Adrenal gland (tissue), 12 donors: ENCODE measurements around the gene DNAJC1. TPM values are rescaled to one million over a fixed set of nuclear protein-coding genes. Genes with fewer than 3 reads are reported as not detected.

ENCODE experiments used
- DNase-seq, 7 donors: peaks; one replicate each; pipeline ENCODE4 v3.0.0-alpha.2; 2019 to 2020
- H3K27ac ChIP-seq, 5 donors: fragments of 200-600 bp; sonication (generic) in 4 of 5; 1 replicate in 3 of 5; 2 replicates in 2 of 5; pipeline versions ENCODE4 v1.5.1 to v1.8.0; 2016 to 2020; ENCODE audit warnings: mild to moderate bottlenecking in 1 of 5
- H3K27me3 ChIP-seq: fragments of 200-600 bp; 2 replicates; pipeline ENCODE4 v1.8.0; 2021
- H3K36me3 ChIP-seq, 2 donors: fragments of 200-600 bp; replicated peaks in 1 of 2; 1 replicate in 1 of 2; 2 replicates in 1 of 2; pipeline versions ENCODE4 v1.5.1 to v1.8.0; 2018 to 2022
- H3K4me1 ChIP-seq, 2 donors: fragments of 200-600 bp; replicated peaks in 1 of 2; 1 replicate in 1 of 2; 2 replicates in 1 of 2; pipeline versions ENCODE4 v1.5.1 to v1.8.0; 2018 to 2021
- H3K4me3 ChIP-seq, 4 donors: fragments of 200-600 bp; sonication (generic) in 3 of 4; one replicate each; pipeline ENCODE4 v1.5.1; 2016 to 2018
- H3K9me3 ChIP-seq, 3 donors: fragments of 200-600 bp; sonication (generic) in 1 of 3; replicated peaks in 1 of 3; 1 replicate in 2 of 3; 2 replicates in 1 of 3; pipeline versions ENCODE4 v1.5.1 to v1.8.0; 2016 to 2021
- POLR2A ChIP-seq, 2 donors: fragments of 450-650 bp; IDR thresholded peaks; one replicate each; pipeline ENCODE4 v1.6.1; 2017; ENCODE audit warnings: antibody characterized with exemption in 2 of 2, mild to moderate bottlenecking in 2 of 2, moderate library complexity in 1 of 2
- WGBS, 4 donors: extraction: QIAGEN DNeasy Blood & Tissue Kit in 2 of 4; methylation state at CpG; one replicate each; pipeline versions ENCODE4 v1.1.5 to v1.1.7; 2013 to 2017; 5-methylcytosine and 5-hydroxymethylcytosine counted together
- intact Hi-C, 2 donors: fragments of 100-400 bp; cut with DNase I; formaldehyde crosslinking; loops; one replicate each; pipeline versions ENCODE4 v1.14.1 to v1.15.0; 2022 to 2023
- polyA plus RNA-seq, 3 donors: library from polyadenylated mRNA; stranded (reverse); fragments of 200-250 nt in 2 of 3; fragments of 350-450 nt in 1 of 3; fragmentation: Illumina TruSeq in 1 of 3; extraction: RNeasy Lipid Tissue Mini Kit (QIAGEN cat#74804) in 1 of 3; gene quantifications; one replicate each; pipeline ENCODE4 v1.2.3, GENCODE V29; 2013 to 2014
- total RNA-seq, 9 donors: library from RNA; depleted of rRNA in 4 of 9; stranded (reverse); fragments of >200 nt in 4 of 9; fragments of 120-200 nt in 1 of 9; fragmentation: NEBNext Ultra II Directional in 1 of 9; extraction: Animal tissue kit (Norgen Biotek cat#: 25700) in 1 of 9; gene quantifications; one replicate each; pipeline versions ENCODE4 v1.1.0 to v1.2.4, GENCODE V29; 2013 to 2023
- TF ChIP-seq, protein P1 (sequence below), 6 experiments: fragments of 450-650 bp in 4 of 6; fragments of 200-600 bp in 2 of 6; sonication (generic) in 1 of 6; IDR thresholded peaks; 1 replicate in 5 of 6; 2 replicates in 1 of 6; pipeline versions ENCODE4 v1.5.1 to v1.8.0; 2016 to 2021; ENCODE audit warnings: antibody characterized with exemption in 6 of 6, mild to moderate bottlenecking in 2 of 6, moderate library complexity in 1 of 6
- donor health status: healthy with polysubstance abuse.
- donor health status: Bipolar disorder and iron deficiency.
- donor health status: DM: yes; HTN: yes; CAD: no.
- donor health status: DM: no; HTN: no; CAD: no.
- donor health status: DM: no; HTN: no; CAD: no.
- donor health status: DM: yes; HTN: yes; CAD: no.

The DNAJC1 gene
- total and polyA plus RNA-seq, 12 donors: 11.0 to 84.4 (median 36.8) TPM

DNA sequence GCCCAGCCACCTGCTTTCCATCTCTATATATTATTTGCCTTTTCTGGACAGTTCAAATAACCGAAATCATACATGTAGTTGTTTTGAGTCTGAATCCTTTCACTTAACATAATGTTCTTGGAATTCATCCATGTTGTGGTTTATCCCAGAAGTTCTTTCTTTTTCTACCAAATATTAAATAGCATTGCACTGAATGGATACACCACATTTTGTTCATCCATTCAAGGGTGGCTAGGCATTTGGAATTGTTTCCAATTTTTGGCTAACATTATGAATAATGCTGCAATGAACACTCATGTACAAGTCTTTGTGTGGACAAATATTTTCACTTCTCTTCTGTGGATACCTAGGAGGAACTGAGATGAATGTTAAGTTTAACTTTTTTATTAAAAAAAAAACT, 18.0 kb downstream of the DNAJC1 start:
- 85 to 95% (median 90%) methylated on average over 1 of the region's 1 CpG for WGBS, 4 donors
- H3K4me1 ChIP-seq: peaks cover 0 to 3% of the 10 kb centered on the region in 2 donors
- H3K9me3 ChIP-seq: no peaks in the 10 kb centered on the region
- no peak for DNase-seq
- H3K4me3 ChIP-seq: no peak overlapping the region
- TF ChIP-seq, protein P1, sequence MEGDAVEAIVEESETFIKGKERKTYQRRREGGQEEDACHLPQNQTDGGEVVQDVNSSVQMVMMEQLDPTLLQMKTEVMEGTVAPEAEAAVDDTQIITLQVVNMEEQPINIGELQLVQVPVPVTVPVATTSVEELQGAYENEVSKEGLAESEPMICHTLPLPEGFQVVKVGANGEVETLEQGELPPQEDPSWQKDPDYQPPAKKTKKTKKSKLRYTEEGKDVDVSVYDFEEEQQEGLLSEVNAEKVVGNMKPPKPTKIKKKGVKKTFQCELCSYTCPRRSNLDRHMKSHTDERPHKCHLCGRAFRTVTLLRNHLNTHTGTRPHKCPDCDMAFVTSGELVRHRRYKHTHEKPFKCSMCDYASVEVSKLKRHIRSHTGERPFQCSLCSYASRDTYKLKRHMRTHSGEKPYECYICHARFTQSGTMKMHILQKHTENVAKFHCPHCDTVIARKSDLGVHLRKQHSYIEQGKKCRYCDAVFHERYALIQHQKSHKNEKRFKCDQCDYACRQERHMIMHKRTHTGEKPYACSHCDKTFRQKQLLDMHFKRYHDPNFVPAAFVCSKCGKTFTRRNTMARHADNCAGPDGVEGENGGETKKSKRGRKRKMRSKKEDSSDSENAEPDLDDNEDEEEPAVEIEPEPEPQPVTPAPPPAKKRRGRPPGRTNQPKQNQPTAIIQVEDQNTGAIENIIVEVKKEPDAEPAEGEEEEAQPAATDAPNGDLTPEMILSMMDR (IDR thresholded peaks at IDR 0.05): no peak
- no peak for TF ChIP-seq POLR2A (IDR thresholded peaks at IDR 0.05)
- no peaks in the 10 kb centered on the region for H3K36me3 ChIP-seq
- no peaks in the 10 kb centered on the region for H3K27me3 ChIP-seq
- H3K27ac ChIP-seq: no peak overlapping the region
- intact Hi-C loops: no loop called here

DNA sequence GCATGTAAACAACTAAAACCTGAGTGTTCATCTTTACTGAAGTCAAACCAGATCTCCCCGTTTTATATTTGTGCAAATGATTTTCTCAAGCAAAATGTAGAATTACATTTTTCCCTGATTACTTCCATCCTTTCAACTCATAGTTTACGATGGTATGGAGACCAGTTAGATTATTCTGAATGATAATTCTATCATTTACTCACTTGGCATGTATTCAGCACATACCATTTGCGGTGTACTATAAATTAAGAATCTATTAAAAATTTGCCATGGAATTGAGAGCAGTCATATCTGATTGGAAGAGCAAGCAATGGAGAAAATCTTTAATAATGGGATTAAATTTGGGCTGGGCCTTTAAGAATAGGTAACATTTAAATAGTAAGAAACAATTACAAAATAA, 22.4 kb downstream of the DNAJC1 start:
- no peak for TF ChIP-seq POLR2A (IDR thresholded peaks at IDR 0.05)
- TF ChIP-seq, protein P1 (IDR thresholded peaks at IDR 0.05): no peak

DNA sequence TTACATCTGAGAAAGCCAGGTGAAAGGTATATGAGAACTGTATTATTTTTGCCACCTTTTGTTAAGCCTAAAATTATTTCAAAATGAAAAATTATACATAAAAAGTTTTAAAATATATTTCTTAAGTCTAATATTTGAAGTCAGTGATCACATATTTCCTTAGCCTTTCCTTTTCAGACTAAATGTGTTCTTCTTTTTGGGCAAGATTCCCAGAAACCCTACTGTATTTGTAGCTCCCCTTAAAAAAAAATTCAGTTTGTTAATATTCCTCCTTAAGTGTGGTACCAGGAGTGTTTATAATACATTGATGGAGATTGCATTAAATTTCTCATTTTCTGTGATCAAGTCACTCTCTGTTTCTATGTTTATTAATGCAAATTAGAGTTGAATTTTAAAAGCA, 22.8 kb downstream of the DNAJC1 start:
- Histone ChIP-seq H3K4me1 (peaks cover 0 to 16% of the 10 kb centered on the region in 2 donors), H3K27me3 (no peaks in the 10 kb centered on the region), H3K27ac (no peak overlapping the region), H3K36me3 (no peaks in the 10 kb centered on the region), H3K9me3 (no peaks in the 10 kb centered on the region), H3K4me3 (no peak overlapping the region)
- DNase-seq: no peak
- intact Hi-C loops: no loop called here
- no peak for TF ChIP-seq POLR2A (IDR thresholded peaks at IDR 0.05)
- TF ChIP-seq, protein P1 (IDR thresholded peaks at IDR 0.05): no peak

More for the DNA sequence above, 22.4 kb downstream of the DNAJC1 start:
- H3K9me3 ChIP-seq: no peaks in the 10 kb centered on the region
- no peak overlapping the region for H3K27ac ChIP-seq
- intact Hi-C loops: no loop called here
- no peak for DNase-seq
- H3K4me3 ChIP-seq: no peak overlapping the region
- no peaks in the 10 kb centered on the region for H3K27me3 ChIP-seq
- H3K4me1 ChIP-seq: peaks cover 0 to 16% of the 10 kb centered on the region in 2 donors
- no peaks in the 10 kb centered on the region for H3K36me3 ChIP-seq
- WGBS, 4 donors: 94 to 97% (median 95%) methylated on average over 3 of the region's 3 CpGs

DNA sequence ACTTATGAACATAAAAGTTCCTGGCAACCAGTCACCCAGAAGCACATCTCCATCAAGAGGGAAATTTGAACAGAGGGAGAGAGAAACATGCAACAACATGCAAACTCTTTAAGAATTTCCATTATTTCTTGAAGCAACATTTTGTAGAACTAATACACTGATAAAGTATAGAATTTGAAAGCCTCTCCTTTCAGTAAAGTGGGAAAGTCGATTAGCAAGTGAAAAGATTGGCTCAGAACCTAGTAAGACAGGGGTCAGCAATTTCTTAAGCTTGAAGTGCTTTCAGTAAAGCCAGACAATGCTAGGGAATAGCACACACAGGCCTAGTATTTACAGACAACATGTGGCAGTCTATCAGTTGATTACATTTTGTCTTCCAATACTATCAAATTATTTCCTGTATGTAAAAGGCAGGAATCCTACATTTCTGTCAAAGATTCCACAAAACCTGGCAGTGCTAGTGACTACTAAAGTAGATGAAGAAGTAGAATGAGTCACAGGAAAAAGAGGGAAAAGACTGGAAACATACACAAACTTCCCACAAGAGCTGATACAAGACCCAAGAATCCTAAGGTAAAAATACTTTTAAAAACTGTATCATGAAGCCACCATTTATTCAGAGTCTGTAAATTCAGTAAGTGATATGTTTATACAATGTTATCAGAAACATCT, 25.2 kb downstream of the DNAJC1 start:
- intact Hi-C loops: no loop called here
- H3K36me3 ChIP-seq: no peaks in the 10 kb centered on the region
- H3K27ac ChIP-seq: no peak overlapping the region
- TF ChIP-seq, protein P1 (IDR thresholded peaks at IDR 0.05): no peak
- TF ChIP-seq POLR2A (IDR thresholded peaks at IDR 0.05): no peak
- H3K4me1 ChIP-seq: peaks cover 0 to 16% of the 10 kb centered on the region in 2 donors
- H3K9me3 ChIP-seq: no peaks in the 10 kb centered on the region
- H3K27me3 ChIP-seq: no peaks in the 10 kb centered on the region
- DNase-seq: no peak
- WGBS, 4 donors: 50 to 60% (median 54%) methylated on average over 1 of the region's 1 CpG
- no peak overlapping the region for H3K4me3 ChIP-seq
